DOHH2 (cell line): Measurements from ENCODE around the gene POLR2J2.
A peak's percentile ranks its signal among the peaks of the same experiment; 100 is the strongest.
"Not testable (repeated sequence)": the region's sequence is repeated elsewhere in the genome, so short reads cannot be mapped to it uniquely, and the experiment has no call there.

ENCODE experiments used
- H3F3A ChIP-seq: fragments of 200-600 bp; sonication (generic), shearing (Covaris generic); 2 replicates; pipeline ENCODE4 v1.6.0; 2016; ENCODE audit warnings: antibody characterized with exemption, mild to moderate bottlenecking; ENCODE audit not compliant: control insufficient read depth, insufficient read depth
- H3K27ac ChIP-seq: fragments of 200-600 bp; sonication (generic); 2 replicates; pipeline ENCODE4 v1.5.1; 2014; ENCODE audit warnings: low read depth, mild to moderate bottlenecking, low read length, moderate library complexity
- H3K27me3 ChIP-seq: fragments of 200-600 bp; sonication (generic); 2 replicates; pipeline ENCODE4 v1.6.1; 2014; ENCODE audit warnings: mild to moderate bottlenecking, low read length, mixed read lengths; ENCODE audit not compliant: control insufficient read depth
- H3K36me3 ChIP-seq: fragments of 200-600 bp; sonication (generic); 2 replicates; pipeline ENCODE4 v1.6.1; 2014; ENCODE audit warnings: mild to moderate bottlenecking, low read length, moderate library complexity, mixed read lengths; ENCODE audit not compliant: control insufficient read depth
- H3K4me1 ChIP-seq: fragments of 200-600 bp; sonication (generic); 2 replicates; pipeline ENCODE4 v1.6.1; 2014; ENCODE audit warnings: mild to moderate bottlenecking, low read length, mixed read lengths; ENCODE audit not compliant: control insufficient read depth
- H3K4me2 ChIP-seq: fragments of 200-600 bp; sonication (generic); 2 replicates; pipeline ENCODE4 v1.6.0; 2014; ENCODE audit warnings: mild to moderate bottlenecking, low read length, moderate library complexity
- H3K4me3 ChIP-seq: fragments of 200-600 bp; sonication (generic); 2 replicates; pipeline ENCODE4 v1.5.1; 2014; ENCODE audit warnings: mild to moderate bottlenecking, low read length, mixed read lengths
- H3K79me2 ChIP-seq: fragments of 200-600 bp; sonication (generic); 2 replicates; pipeline ENCODE4 v1.6.1; 2014; ENCODE audit warnings: mild to moderate bottlenecking, low read length, mixed read lengths; ENCODE audit not compliant: control insufficient read depth
- H3K9me2 ChIP-seq: fragments of 200-600 bp; sonication (generic); replicated peaks from 2 replicates; pipeline ENCODE4 v1.6.1; 2014; ENCODE audit warnings: mild to moderate bottlenecking, low read length, mixed read lengths; ENCODE audit not compliant: control insufficient read depth
- H3K9me3 ChIP-seq: fragments of 200-600 bp; sonication (generic); 2 replicates; pipeline ENCODE4 v1.6.1; 2014; ENCODE audit warnings: antibody characterized with exemption, low read length, mixed read lengths; ENCODE audit not compliant: control insufficient read depth, insufficient read depth
- H4K20me1 ChIP-seq: fragments of 200-600 bp; sonication (generic); 2 replicates; pipeline ENCODE4 v1.6.0; 2014; ENCODE audit warnings: low read depth, mild to moderate bottlenecking, antibody characterized with exemption, low read length, moderate library complexity; ENCODE audit not compliant: control insufficient read depth, insufficient read depth

POLR2J2 gene

DNA sequence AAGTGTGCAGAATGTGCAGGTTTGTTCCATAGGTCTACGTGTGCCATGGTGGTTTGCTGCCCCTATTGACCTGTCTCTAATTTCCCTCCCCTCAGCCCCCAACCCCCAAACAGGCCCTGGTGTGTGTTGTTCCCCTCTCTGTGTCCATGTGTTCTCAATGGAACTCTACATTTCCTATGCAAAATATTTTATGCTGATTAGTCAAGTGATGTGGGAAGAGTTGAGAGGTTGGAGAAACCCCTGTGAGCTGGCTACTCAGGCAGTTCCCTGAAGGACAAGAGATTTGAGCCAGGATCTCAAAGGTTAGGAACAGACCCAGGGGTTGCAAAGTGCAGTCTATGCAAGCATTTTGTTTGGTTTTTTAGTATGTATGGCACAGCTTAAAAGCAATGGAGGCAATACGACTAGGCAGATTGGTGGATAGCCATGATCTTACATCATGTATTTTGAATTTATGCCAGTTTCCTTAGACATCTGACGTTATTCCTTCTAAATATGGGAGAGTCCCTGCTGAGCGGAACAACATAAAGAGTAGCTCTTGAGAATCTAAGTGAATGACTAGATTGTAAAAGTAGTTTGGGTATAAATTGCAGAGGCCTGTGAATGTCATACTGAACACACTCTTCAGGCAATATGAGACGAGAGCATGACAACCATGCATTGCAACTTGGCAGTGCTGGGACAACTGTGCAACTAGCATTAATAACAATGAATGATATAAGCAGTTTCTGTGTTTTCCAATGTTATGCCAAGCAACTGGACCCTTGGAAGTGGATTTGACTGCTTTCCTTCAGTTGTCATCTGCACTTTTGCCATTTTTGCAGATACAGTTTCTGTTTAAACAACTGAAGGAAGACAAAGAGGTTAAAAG is 26.4 kb upstream of the POLR2J2 start:
- H3K9me2 ChIP-seq, H3K9me3 ChIP-seq, H4K20me1 ChIP-seq, H3K4me3 ChIP-seq, H3F3A ChIP-seq, H3K36me3 ChIP-seq, H3K4me1 ChIP-seq, H3K79me2 ChIP-seq, H3K27ac ChIP-seq, H3K4me2 ChIP-seq: not testable (repeated sequence)
- H3K27me3 ChIP-seq: peaks cover 12% of the 10 kb centered on the region; the same call in 1 of the 2 replicates

DNA sequence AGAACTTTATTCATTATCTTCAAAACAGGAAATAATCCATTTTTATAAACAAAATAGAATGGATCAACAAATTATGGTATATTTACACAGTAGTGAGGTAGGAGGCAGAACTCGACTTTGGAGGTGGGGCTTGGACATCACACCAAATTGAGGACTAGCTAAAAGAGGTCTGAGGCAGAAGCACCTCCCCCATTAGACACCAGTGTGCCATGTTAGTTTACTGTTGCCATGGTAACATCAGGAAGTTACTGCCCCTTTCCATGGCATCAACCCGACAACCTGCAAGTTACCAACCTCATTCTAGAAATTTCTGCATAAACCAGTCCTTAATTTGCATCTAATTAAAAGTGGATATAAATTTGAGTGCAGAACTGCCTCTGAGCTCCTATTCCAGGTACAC is 24.5 kb upstream of the POLR2J2 start:
- not testable (repeated sequence) for H3K79me2 ChIP-seq, H3K36me3 ChIP-seq

DNA sequence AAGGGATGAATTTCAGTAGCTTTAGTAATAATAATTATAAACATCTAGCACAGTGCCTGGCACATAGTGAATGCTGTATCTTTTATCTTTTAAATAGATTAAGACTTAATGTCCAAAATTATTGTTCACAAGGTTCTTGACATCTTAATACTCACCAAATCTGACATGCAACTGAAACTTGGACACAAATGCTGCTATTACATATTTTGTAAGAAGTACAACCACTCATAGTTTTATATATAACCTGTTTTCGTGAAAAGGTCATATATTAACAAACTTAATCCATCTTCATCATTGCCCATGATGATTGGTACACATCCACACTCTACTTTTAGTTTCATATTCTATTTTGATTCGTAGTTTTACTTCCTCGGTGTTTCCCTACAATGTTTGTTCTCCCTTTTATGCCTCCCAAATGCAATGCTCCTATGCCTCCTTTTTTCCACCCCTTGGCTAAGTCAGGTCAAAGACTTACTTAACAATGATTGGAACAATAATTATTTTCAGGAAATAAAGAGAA is 23.6 kb upstream of the POLR2J2 start:
- H3K36me3 ChIP-seq, H3K4me2 ChIP-seq: not testable (repeated sequence)

More for the DNA sequence above, 24.5 kb upstream of the POLR2J2 start:
- H3K9me2 ChIP-seq, H3K4me1 ChIP-seq, H3K27ac ChIP-seq, H4K20me1 ChIP-seq, H3K4me3 ChIP-seq, H3K9me3 ChIP-seq, H3K4me2 ChIP-seq, H3F3A ChIP-seq: not testable (repeated sequence)
- H3K27me3 ChIP-seq: peaks cover 12% of the 10 kb centered on the region; the same call in 1 of the 2 replicates

DNA sequence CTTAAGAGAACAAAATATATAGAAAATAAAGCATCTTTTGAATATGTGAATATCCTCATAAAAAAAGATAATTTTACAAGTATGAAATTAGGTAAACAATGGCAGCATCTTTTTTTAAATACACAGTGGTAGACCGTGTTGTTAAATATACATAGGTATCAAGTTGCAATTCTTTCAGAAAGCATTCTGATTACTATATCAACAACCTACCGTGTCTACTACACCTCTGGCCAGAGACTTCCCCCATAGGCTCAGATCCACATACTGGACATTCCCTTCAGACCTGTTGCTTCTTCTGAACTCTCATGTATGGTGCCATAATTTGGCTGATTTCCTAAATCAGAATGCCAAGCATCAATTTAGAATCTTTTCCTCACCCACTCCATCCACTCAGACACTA is 22.5 kb upstream of the POLR2J2 start:
- not testable (repeated sequence) for H3K79me2 ChIP-seq, H3K27me3 ChIP-seq, H3K4me1 ChIP-seq, H3K4me2 ChIP-seq, H3F3A ChIP-seq, H4K20me1 ChIP-seq, H3K4me3 ChIP-seq, H3K27ac ChIP-seq, H3K9me3 ChIP-seq, H3K36me3 ChIP-seq, H3K9me2 ChIP-seq

More for the DNA sequence above, 23.6 kb upstream of the POLR2J2 start:
- not testable (repeated sequence) for H3K4me1 ChIP-seq, H3K4me3 ChIP-seq, H3K27ac ChIP-seq, H4K20me1 ChIP-seq, H3K9me3 ChIP-seq, H3K79me2 ChIP-seq, H3F3A ChIP-seq, H3K9me2 ChIP-seq
- peaks cover 12% of the 10 kb centered on the region; the same call in 1 of the 2 replicates for H3K27me3 ChIP-seq

DNA sequence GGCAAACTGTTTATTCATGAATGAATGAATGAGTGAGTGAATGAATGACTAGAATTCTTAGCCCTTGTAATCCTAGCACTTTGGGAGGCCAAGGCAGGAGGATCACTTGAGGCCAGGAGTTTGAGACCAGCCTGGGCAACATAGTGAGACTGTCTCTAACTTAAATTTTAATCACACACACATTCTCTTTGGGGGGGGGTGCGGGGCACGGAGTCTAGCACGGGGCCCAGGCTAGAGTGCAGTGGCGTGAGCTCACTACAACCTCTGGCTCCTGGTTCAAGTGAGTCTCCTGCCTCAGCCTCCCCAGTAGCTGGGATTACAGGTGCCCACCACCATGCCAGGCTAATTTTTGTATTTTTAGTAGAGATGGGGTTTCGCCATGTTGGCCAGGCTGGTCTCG is 19.1 kb upstream of the POLR2J2 start:
- H3K9me3 ChIP-seq, H3K36me3 ChIP-seq, H3F3A ChIP-seq, H3K9me2 ChIP-seq, H4K20me1 ChIP-seq, H3K27me3 ChIP-seq, H3K27ac ChIP-seq, H3K4me1 ChIP-seq, H3K4me2 ChIP-seq, H3K79me2 ChIP-seq, H3K4me3 ChIP-seq: not testable (repeated sequence)

DNA sequence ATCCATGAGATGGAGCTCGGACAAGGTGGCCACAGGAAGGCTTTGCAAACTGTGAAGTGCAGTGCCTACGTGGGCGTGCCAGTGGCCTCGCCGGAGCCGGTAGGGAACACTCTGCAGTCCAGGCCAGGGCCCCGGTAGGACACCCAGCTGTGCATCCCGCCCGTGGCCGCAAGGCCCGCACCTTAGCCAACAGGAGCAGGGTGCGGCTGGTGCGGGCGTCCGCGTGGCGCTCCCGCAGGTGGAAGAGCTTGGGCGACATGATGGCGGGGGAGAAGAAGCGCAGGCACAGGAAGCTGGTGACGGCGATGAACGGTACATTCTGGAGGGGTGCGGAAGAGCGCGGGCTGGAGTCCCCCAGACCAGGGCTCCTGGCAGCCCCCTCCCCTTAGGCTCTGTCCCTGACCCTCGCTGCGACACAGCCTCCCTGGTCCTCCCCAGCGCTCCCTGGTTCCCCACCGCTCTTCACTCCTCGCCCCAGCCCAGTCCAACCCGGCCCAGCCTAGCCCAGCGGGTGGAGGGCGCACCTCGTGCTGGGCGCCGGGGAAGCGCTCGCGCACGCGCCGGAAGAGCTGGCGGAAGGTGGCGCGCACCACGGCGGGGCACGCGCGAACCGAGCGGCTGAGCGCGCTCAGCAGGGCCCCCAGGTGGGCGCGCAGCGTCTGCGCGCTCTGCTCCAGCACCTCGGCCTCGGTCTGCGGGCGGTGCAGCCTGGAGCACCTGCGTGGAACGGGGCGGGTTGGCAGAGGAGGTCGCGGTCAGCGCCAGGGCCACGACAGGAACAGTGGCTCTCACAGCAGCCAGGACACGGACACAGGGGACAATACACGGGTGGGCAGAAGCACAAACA is 18.2 kb upstream of the POLR2J2 start:
- H3K27me3 ChIP-seq, H3K36me3 ChIP-seq, H4K20me1 ChIP-seq, H3K79me2 ChIP-seq, H3K9me3 ChIP-seq, H3F3A ChIP-seq, H3K27ac ChIP-seq, H3K9me2 ChIP-seq, H3K4me1 ChIP-seq: not testable (repeated sequence)
- Histone ChIP-seq H3K4me2 (peak overlapping the region; percentile 40), H3K4me3 (peak overlapping the region; percentile 44; the same call in 1 of the 2 replicates)

DNA sequence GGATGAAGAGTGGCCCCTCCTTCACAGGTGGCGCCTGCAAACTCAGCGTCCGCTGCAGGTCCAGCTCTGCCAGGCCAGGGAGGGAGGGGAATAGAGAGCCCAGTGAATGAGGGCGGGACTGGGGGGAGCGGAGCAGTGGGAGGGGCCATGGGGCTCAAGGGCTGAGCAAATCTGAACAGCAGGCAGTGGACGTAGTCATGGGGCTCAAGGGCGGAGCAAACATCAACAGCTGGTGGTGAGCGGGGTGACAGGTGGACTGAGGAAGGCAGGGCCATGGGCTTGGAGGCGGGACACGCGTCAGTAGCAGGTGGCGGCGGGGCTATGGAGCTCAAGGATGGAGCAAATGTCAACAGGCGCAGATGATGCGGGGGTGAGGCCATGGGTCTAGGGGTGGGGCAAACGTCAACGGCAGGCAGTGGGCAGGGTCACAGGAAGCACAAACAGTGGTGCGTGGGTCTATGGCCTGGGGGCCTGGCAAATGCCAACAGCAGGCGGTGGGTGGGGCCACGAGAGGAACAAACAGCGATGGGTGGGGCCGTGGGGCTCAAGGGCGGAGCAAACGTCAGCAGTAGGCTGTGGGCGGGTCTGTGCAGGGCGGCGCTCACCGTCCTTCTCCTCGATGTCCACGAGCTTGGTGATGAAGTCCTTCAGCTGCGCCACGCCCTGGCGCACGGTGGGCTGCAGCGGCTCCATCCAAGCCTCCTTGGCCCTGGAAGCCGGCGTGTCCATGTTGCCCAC is 17.0 kb upstream of the POLR2J2 start:
- not testable (repeated sequence) for H3K4me3 ChIP-seq, H3K79me2 ChIP-seq, H3K4me2 ChIP-seq, H3K9me3 ChIP-seq, H3K27ac ChIP-seq, H3K4me1 ChIP-seq, H3F3A ChIP-seq, H3K9me2 ChIP-seq, H4K20me1 ChIP-seq, H3K36me3 ChIP-seq, H3K27me3 ChIP-seq
